PFSK-1 (cell line): ENCODE results near the gene AP1G2.
A peak's percentile ranks its signal among the peaks of the same experiment; 100 is the strongest.

ENCODE experiments used
- POLR2AphosphoS5 ChIP-seq: IDR thresholded peaks from 2 replicates; pipeline ENCODE4 v1.6.1; 2012; ENCODE audit warnings: low read depth, mild to moderate bottlenecking, control low read depth, low read length, moderate library complexity
- SIN3A ChIP-seq: IDR thresholded peaks from 2 replicates; pipeline ENCODE4 v1.6.1; 2012; ENCODE audit warnings: mild to moderate bottlenecking, low read length, moderate library complexity, borderline replicate concordance; ENCODE audit not compliant: insufficient read depth

DNA sequence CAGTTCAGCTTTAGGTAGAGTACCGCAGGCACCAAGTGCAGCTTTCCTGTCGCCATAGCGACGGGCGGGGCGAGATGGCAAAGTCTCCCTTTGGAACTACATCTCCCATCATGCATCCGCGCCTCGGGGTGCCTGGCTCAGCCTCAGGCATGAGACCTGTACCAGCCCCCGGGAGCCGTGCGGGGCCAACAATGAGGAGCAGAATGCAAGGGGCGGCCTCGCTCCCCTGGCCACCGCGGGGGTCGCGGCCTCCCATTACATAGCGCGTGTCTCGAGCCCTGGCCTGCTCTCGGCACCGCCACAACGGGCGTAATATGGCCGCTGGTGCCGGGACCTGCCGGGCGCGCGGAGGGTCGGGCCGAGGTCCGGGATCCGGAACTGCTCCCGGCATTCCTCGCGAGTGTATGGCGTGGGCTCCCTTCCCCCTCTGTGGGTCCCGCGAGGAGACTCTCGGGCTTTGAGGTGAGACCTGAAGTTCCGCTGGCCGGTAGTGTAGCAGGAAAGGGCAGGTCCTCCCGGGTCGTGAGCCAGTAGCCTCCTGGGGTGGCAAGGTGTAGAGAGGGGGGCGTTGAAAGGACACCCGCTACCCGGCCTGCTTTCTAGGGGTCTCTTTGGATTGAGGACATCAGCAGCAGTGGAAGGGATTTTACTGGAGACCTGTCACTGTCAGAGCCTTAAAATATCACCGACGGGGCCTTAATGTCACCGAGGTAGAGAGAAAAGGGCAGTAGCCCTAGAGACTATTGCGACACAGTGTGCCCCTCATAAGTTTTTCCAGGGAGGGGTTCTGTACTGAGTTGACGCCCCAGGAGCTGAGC lies 11.5 kb downstream of the AP1G2 start, which contains the start of gene THTPA:
- TF ChIP-seq POLR2AphosphoS5: no peak; the same call in 1 of the 2 replicates
- 0 out of 2 replicates have a peak, but pooled peaks have one; percentile 36 for TF ChIP-seq SIN3A
